ENCODE data around the gene METTL16.

The METTL16 gene

DNA sequence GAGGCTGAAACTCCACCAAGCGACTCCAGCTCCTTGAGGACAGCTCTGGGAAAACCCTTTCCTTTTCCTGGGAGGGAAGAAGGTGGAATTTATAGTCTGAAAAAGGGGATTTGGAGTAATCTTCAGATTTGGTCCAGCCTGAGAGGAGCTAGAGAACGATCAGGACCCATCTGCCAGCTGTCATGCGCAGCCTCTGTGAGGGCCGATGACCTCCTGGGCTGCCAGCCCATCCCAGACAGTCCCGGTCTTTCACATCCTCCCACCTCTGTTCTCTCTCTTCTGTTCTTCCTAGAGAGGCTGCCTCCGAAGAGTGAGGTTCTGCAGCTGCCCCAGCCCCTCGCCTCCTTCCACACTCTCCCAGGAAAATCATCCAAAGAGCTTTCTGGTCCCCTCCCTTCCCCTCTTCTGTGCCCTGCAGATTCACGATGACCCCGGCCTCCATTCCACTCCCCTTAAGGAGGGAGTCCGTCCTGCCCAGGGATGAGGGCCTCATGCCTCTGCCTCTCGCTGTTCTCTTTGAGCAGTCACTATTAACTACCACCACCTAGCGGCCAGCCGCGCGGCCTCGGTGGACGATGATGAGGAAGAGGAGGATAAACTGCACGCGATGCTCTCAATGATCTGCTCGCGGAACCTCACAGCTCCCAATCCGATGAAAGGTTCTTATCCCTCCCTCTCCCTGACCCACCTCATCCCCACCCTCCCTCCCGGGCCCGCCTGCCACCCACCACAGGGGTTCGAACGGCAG lies 144.8 kb downstream of the METTL16 start:
- DNase-seq (ENCODE audit: low read depth, low spot score) = peak; percentile 15
- no peak overlapping the region for H3K4me3 ChIP-seq (ENCODE audit: low read depth, low read length)
- in situ Hi-C loops (cut with HindIII; ENCODE audit: low sequenced_read_pairs) = no loop called here
- TF ChIP-seq, protein P1, sequence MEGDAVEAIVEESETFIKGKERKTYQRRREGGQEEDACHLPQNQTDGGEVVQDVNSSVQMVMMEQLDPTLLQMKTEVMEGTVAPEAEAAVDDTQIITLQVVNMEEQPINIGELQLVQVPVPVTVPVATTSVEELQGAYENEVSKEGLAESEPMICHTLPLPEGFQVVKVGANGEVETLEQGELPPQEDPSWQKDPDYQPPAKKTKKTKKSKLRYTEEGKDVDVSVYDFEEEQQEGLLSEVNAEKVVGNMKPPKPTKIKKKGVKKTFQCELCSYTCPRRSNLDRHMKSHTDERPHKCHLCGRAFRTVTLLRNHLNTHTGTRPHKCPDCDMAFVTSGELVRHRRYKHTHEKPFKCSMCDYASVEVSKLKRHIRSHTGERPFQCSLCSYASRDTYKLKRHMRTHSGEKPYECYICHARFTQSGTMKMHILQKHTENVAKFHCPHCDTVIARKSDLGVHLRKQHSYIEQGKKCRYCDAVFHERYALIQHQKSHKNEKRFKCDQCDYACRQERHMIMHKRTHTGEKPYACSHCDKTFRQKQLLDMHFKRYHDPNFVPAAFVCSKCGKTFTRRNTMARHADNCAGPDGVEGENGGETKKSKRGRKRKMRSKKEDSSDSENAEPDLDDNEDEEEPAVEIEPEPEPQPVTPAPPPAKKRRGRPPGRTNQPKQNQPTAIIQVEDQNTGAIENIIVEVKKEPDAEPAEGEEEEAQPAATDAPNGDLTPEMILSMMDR (IDR thresholded peaks at IDR 0.05; ENCODE audit: low read depth, low read length) = peak; percentile 49
